GM12801 (cell line): Measurements from ENCODE around the gene HTR4.

Experiments
- TF ChIP-seq, protein P1 (sequence below): IDR thresholded peaks from one replicate; pipeline ENCODE4 v1.5.1; 2011; ENCODE audit warnings: control low read depth; ENCODE audit not compliant: insufficient read length; ENCODE audit errors: extremely low read depth

The HTR4 gene

DNA sequence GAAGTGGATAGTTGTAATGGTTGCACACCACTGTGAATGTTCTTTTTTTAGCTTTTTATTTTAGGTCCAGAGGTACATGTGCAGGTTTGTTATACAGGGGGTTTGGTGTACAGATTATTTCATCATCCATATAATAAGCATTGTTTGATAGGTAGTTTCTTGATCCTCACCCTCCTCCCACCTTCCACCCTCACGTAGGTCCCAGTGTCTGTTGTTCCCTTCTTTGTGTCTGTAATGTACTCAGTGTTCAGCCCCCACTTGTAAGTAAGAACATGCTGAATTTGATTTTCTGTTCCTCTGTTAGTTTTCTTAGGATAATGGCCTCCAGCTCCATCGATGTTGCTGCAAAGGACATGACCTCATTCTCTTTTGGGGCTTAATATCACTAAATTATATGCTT lies 99.7 kb downstream of the HTR4 start:
- TF ChIP-seq, protein P1, sequence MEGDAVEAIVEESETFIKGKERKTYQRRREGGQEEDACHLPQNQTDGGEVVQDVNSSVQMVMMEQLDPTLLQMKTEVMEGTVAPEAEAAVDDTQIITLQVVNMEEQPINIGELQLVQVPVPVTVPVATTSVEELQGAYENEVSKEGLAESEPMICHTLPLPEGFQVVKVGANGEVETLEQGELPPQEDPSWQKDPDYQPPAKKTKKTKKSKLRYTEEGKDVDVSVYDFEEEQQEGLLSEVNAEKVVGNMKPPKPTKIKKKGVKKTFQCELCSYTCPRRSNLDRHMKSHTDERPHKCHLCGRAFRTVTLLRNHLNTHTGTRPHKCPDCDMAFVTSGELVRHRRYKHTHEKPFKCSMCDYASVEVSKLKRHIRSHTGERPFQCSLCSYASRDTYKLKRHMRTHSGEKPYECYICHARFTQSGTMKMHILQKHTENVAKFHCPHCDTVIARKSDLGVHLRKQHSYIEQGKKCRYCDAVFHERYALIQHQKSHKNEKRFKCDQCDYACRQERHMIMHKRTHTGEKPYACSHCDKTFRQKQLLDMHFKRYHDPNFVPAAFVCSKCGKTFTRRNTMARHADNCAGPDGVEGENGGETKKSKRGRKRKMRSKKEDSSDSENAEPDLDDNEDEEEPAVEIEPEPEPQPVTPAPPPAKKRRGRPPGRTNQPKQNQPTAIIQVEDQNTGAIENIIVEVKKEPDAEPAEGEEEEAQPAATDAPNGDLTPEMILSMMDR, result no peak

DNA sequence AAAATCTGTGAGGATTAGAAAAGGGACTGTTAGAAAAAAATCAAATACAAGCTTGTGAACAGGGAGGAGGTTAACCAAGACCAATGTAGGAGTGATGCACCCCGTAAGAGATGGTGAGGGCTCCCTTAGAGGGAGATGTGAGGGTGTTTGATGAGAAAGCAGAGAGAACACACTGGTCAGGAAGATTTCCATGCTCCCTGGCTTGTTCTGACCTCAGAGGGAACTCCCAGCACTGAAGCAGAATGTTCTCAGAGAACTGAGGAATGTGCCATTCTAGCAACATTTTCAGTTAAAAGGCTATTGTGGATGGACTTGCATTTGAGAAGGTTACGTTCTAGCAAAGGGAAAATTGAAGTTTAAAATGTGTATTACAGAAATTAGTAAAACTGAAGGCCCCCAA lies 110.6 kb downstream of the HTR4 start:
- TF ChIP-seq, protein P1, result no peak

DNA sequence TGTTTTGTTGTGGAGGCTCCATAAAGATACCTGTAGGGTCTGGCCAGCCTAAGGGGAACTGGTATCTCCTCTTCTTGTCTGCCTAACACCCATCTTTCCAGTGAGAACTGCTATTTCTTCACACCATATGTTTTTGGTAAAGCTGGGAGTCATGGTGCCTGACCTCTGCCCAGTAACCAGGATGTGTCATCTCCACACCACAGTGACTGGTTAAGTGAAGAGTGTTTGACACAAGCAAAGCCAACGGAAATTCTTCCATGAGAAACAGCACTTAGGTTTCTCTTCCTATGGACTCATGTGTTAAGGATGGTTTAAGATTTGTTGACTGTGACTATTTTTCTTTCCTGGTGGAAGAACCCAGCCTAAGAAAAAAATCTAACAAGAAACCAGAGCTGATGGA lies 111.5 kb downstream of the HTR4 start:
- TF ChIP-seq, protein P1, result no peak

DNA sequence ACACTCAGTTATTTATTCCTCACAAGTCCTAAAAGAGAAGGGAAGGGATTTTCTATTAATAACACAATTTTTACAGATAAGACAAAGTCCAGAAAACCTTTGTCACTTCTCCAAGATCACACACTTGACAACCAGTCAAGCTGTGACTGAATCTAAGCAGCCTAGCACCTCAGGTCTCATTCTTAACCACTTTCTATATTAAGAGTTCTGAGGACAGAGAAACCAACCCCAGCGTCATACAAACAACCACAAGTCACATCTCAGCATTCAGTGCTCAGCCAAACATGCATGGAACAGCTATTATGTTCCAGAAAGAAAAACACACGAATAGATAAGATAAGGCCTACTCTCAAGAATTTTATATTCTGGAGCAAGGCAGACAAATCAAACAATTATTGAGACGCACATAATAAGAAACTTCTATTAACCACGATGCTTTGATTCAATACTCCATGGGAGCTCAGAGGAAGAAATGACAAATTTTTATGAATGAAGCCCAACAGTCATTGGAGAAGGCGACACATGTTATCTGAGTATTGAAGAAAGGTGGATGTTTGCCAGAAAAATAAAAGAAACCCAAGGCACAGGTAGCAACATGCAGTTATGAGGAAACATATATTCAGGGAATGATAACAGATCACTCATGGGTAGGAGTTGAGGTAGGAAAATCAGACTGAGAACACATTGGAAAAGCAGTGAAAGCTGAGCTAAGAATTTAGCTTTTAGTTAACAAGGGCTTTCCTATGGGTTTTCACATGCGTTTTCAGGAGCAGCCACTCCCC lies 113.1 kb downstream of the HTR4 start:
- TF ChIP-seq, protein P1, result no peak

DNA sequence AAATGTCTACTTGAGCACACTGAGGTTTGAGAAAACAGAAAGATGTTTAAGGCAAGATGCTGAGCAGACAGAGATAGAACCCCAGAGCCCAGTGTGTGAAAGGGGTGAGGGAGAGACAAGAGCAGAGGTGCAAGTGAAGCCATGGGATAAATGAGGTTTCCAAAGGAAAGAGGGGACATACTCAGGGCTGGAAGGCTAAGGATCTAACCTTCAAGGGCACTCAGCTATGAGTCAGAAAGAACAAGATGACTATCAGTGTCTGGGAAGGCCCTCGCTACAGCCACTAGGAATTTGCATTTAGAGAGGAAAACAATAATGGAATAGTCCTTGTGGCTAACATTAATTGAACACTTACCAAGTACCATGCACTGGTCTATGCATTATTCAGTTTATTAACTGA lies 113.7 kb downstream of the HTR4 start:
- TF ChIP-seq, protein P1, result no peak

DNA sequence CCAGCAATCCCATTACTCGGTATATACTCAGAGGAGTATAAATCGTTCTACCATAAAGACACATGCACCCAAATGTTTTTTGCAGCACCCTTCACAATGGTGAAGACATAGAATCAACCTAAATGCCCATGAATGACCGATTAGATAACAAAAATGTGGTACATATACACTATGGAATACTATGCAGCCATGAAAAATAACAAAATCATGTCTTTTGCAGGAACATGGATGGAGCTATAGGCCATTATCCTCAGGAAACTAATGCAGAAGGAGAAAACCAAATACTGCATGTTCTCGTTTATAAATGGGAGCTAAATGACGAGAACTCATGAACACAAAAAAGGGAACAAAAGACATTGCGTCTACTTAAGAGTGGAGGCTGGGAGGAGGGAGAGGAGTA lies 114.5 kb downstream of the HTR4 start:
- TF ChIP-seq, protein P1, result no peak

DNA sequence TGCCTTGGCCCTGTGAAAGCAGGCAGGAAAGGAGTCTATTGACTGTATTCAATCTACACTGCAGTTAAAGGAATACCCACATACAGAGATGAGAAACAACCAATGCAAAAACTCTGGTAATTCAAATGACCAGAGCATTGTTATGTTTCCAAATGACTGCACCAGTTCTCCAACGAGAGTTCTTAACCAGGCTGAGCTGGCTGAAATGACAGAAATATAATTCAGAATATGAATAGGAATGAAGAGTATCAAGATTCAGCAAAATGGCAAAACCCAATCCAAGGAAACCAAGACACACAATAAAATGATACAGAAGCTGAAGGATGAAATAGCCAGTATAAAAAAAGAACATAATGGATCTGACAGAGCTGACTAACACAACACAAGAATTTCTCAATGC lies 119.1 kb downstream of the HTR4 start:
- TF ChIP-seq, protein P1, result no peak
